Stimulated activated CD8-positive, alpha-beta memory T cell treated with anti-CD3 and anti-CD28 coated beads, Interleukin-15, amount 100 ng/mL, for 4 hours (primary cell): Measurements from ENCODE around the gene MTMR6.

Experiments
- DNase-seq, 2 donors: peaks; one replicate each; pipeline ENCODE4 v3.0.0-alpha.2; 2020; ENCODE audit warnings: low read depth in 2 of 2

The MTMR6 gene

DNA sequence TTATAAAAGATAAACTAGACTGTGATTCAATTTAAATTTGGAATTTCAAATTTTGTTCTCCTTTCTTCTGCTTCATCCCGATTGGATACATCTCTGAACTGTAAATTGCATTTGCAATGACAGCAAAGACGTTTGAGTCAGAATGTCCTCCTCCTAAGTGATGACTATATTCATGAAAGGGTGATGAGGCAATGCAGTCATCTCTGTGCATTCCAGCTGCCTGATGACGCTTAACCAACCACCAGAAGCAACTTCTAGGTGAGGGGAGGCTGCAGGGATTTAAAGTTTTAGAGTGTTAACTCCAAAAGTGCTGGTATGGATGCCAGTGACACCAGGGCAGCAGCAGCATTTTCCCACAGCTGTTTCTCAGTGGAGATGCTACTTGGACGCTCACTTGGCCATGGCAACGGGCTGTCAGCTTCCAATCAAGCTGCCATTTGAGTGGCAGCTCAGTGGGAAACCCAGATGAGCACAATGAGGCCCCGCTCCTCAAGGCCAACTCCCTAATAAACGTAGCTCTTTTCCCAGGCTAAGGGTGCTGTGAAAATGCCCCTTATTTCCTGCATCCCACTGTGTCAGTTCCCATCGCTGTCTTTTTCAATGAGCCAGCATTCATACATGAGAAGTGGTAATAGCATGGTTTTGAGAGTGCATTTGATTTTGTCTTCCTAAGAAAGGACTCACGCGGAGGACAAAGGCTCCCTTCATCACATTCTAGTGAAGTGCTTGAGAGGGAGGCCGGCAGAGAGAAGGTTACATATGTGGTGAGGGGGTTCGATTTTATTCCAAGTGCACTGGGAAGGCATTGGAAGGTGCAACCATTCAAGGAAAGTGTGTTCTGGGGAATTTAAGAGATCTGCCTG, 70.0 kb downstream of the MTMR6 start:
- no peak for DNase-seq

DNA sequence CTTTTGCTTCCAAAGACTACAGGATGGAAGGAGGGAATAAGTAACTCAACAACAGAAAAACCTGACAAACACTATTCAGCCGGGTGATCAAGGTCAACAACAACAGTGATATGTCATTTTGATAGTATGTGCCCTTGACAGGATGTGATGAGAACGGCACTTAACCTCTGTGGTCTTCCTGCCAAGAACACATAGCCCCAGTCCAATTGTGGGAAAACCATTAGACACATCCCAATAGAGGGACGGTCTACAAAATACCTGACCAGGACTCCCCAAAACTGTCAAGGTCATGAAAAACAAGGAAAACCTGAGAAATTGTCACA, 72.1 kb downstream of the MTMR6 start:
- DNase-seq = no peak

- DNase-seq = no peak
Observed at GRCh38 chr13:25214491-25215252, 72.6 kb downstream of the MTMR6 start.

DNA sequence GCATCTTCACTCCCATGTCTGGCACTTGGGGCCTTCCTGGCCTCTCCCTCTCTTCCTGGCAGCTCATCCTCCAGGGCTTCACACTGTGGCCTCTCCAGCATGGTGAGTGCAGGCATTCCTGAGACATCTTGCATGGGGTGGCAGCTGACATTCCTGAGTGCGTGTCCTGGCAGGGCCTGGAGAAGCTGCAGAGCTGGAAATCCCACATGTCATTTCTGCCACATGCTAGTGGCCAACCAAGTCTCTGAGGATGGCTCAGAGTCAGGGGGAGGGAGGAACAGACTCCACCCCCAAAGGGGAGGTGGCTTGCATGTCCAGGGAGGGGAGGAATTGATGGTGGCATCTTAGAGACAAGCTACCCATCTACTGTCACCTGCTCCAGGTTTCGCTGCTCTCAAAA, 73.6 kb downstream of the MTMR6 start:
- no peak for DNase-seq

GRCh38 chr13:25210842-25211569, 76.3 kb downstream of the MTMR6 start:
- DNase-seq = no peak

DNA sequence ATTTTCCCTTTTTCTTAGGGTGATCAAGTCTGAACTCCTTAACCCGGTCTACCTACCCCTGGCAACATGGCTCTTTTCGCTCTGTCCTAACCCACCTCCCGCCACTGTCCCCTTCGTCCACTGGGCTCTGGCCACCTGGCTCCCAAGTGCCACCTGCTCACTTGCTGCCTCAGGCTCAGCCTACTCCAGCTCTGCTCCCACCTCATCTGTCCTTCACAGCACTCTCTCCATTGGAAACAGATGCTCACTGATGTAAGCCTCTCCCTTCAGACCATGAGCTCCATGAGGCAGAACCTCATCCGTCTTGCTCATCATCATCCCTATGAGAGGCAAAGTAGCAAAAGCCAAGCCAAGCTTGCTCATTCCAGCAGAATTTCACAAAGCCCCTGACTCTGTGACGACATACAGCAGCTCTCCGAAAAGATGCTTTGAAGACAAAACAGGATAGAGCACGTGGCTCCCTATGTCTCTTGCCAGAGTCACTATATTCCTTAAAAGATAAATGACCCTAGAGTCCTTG, 79.9 kb downstream of the MTMR6 start:
- no peak for DNase-seq

- no peak for DNase-seq
Observed at GRCh38 chr13:25204863-25205262, 82.4 kb downstream of the MTMR6 start.

GRCh38 chr13:25203127-25203740, 84.1 kb downstream of the MTMR6 start:
- DNase-seq = no peak

- DNase-seq = no peak
Observed at GRCh38 chr13:25200783-25201182, 86.5 kb downstream of the MTMR6 start.

DNA sequence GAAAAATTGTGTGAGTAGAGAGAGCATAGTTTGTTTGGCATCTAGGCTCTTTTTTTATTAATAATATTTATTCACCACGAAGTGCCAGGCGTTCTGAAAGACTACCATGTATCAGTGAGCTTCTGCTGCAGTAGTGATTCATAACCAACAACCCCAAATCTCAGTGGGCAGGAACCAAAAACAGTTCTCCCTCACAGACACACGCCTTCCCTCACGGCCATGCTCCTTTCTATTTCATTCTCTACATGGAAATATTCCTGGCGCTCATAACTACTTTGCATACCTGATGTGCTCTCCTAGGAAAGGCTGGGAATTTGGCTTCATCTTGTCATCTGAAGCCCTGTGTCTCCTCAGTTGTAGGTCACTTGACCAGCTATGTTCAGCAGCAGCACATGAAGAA, 88.6 kb downstream of the MTMR6 start:
- no peak for DNase-seq

- no peak for DNase-seq
Observed at GRCh38 chr13:25196971-25197370, 90.3 kb downstream of the MTMR6 start.
